CD4-positive, alpha-beta T cell treated with Interleukin-2 at 100 ng/mL for 4 hours (primary cell): ENCODE data around the gene GABRB1.
"Not testable (repeated sequence)": the region's sequence is repeated elsewhere in the genome, so short reads cannot be mapped to it uniquely, and the experiment has no call there.

ENCODE experiments used
- DNase-seq: peaks from one replicate; pipeline ENCODE4 v3.0.0-alpha.2; 2020; ENCODE audit warnings: low spot score

The GABRB1 gene

GRCh38 chr4:47213106-47213505 lies 181.7 kb downstream of the GABRB1 start:
- no peak for DNase-seq

GRCh38 chr4:47213539-47213938 lies 182.2 kb downstream of the GABRB1 start:
- no peak for DNase-seq

GRCh38 chr4:47213971-47214370 lies 182.6 kb downstream of the GABRB1 start:
- DNase-seq = no peak

GRCh38 chr4:47215759-47216158 lies 184.4 kb downstream of the GABRB1 start:
- DNase-seq = no peak

- no peak for DNase-seq
These were observed 185.9 kb downstream of the GABRB1 start for GRCh38 chr4:47217291-47217690.

GRCh38 chr4:47217884-47218283 lies 186.5 kb downstream of the GABRB1 start:
- no peak for DNase-seq

GRCh38 chr4:47218631-47219030 lies 187.3 kb downstream of the GABRB1 start:
- no peak for DNase-seq

GRCh38 chr4:47219586-47219985 lies 188.2 kb downstream of the GABRB1 start:
- DNase-seq = no peak

- DNase-seq = no peak
These were observed 190.4 kb downstream of the GABRB1 start for GRCh38 chr4:47221721-47222120.

GRCh38 chr4:47222276-47222675 lies 190.9 kb downstream of the GABRB1 start:
- DNase-seq = no peak

- no peak for DNase-seq
These were observed 193.0 kb downstream of the GABRB1 start for GRCh38 chr4:47224361-47224760.

GRCh38 chr4:47235721-47236120 lies 204.4 kb downstream of the GABRB1 start:
- DNase-seq = no peak

GRCh38 chr4:47238667-47239066 lies 207.3 kb downstream of the GABRB1 start:
- DNase-seq = no peak

- DNase-seq = no peak
These were observed 208.3 kb downstream of the GABRB1 start for GRCh38 chr4:47239649-47240048.

- no peak for DNase-seq
These were observed 220.2 kb downstream of the GABRB1 start for GRCh38 chr4:47251348-47252135.

GRCh38 chr4:47263721-47264120 lies 232.4 kb downstream of the GABRB1 start:
- no peak for DNase-seq

- DNase-seq = no peak
These were observed 239.0 kb downstream of the GABRB1 start for GRCh38 chr4:47270201-47270888.

GRCh38 chr4:47271291-47271690 lies 239.9 kb downstream of the GABRB1 start:
- no peak for DNase-seq

- no peak for DNase-seq
These were observed 243.5 kb downstream of the GABRB1 start for GRCh38 chr4:47274901-47275300.

- no peak for DNase-seq
These were observed 244.2 kb downstream of the GABRB1 start for GRCh38 chr4:47275595-47275994.

- DNase-seq = no peak
These were observed 247.3 kb downstream of the GABRB1 start for GRCh38 chr4:47278631-47279030.

- DNase-seq = no peak
These were observed 256.4 kb downstream of the GABRB1 start for GRCh38 chr4:47287735-47288134.

GRCh38 chr4:47289805-47290204 lies 258.4 kb downstream of the GABRB1 start:
- no peak for DNase-seq

- not testable (repeated sequence) for DNase-seq
These were observed 259.5 kb downstream of the GABRB1 start for GRCh38 chr4:47290873-47291272.
